Testis (tissue), 3 donors: ENCODE results near the gene CENPM. TPM values are rescaled to one million over a fixed set of nuclear protein-coding genes. Genes with fewer than 3 reads are reported as not detected.

ENCODE experiments used
- DNase-seq: peaks from one replicate; pipeline ENCODE4 v3.0.0-alpha.2; 2019
- H3K27ac ChIP-seq, 2 donors: fragments of 200-600 bp; sonication (generic); one replicate each; pipeline ENCODE4 v1.5.1; 2019
- H3K27me3 ChIP-seq: fragments of 200-600 bp; sonication (generic); one replicate; pipeline ENCODE4 v1.5.1; 2019
- H3K36me3 ChIP-seq: fragments of 200-600 bp; sonication (generic); one replicate; pipeline ENCODE4 v1.5.1; 2017; ENCODE audit warnings: low read depth; ENCODE audit errors: missing control alignments
- H3K4me1 ChIP-seq: fragments of 200-600 bp; sonication (generic); one replicate; pipeline ENCODE4 v1.5.1; 2019
- H3K4me3 ChIP-seq, 2 donors: fragments of 200-600 bp; sonication (generic); one replicate each; pipeline ENCODE4 v1.5.1; 2017 to 2019
- H3K9me3 ChIP-seq: fragments of 200-600 bp; sonication (generic); one replicate; pipeline ENCODE4 v1.5.1; 2017
- POLR2A ChIP-seq: fragments of 450-650 bp; IDR thresholded peaks from one replicate; pipeline ENCODE4 v1.6.1; 2017; ENCODE audit warnings: antibody characterized with exemption, mild to moderate bottlenecking, moderate library complexity
- WGBS, 2 donors: methylation state at CpG; one replicate each; pipeline ENCODE4 v1.1.5; 2018; 5-methylcytosine and 5-hydroxymethylcytosine counted together
- intact Hi-C: fragments of 100-400 bp; cut with DNase I; formaldehyde crosslinking; loops from one replicate; pipeline ENCODE4 v1.15.1; 2023; ENCODE audit warnings: low total_unique reads
- polyA plus RNA-seq: library from polyadenylated mRNA; stranded (reverse); fragments of 350-450 nt; fragmentation: Illumina TruSeq; extraction: RNeasy Lipid Tissue Mini Kit (QIAGEN cat#74804); gene quantifications from one replicate; pipeline ENCODE4 v1.2.3, GENCODE V29; 2014; ENCODE audit warnings: low read depth, low replicate concordance; ENCODE audit not compliant: insufficient read depth
- total RNA-seq, 2 donors: library from RNA; depleted of rRNA; stranded (reverse); fragments of >200 nt; gene quantifications; one replicate each; pipeline ENCODE4 v1.2.3, GENCODE V29; 2016
- TF ChIP-seq, protein P1 (sequence below), 3 experiments: fragments of 450-650 bp in 2 of 3; fragments of 200-600 bp in 1 of 3; sonication (generic) in 1 of 3; IDR thresholded peaks; one replicate each; pipeline ENCODE4 v1.5.1; 2016 to 2019; ENCODE audit warnings: antibody characterized with exemption in 3 of 3, mild to moderate bottlenecking in 2 of 3, moderate library complexity in 1 of 3

Gene CENPM
- total and polyA plus RNA-seq, 3 donors from 2014 or later, result 15.5 to 28.2 (median 15.7) TPM

DNA sequence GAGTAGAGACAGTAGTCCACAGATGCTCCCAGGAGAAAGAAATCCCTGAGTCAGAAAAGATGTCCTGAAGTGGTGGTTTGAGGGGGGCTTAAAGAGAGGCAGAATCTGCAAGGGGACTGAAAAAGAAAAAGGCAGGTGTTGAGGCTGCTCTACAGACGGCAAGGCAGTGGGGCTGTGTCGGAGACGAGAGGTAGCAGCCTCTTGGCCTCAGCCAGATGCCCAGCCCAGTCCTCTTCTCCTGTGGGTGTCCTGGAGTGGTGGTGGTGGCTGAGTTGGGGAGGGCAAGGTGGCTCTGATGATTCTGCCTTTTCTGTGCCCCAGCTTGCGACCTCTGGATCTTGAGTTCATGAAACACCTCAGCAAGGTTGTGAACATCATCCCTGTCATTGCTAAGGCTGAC, 42.3 kb upstream of the CENPM start:
- DNase-seq, result no peak
- WGBS, 2 donors, result 75 to 84% methylated on average over 4 of the region's 4 CpGs
- Histone ChIP-seq H3K36me3 (no peaks in the 10 kb centered on the region), H3K27ac (no peak overlapping the region), H3K27me3 (no peaks in the 10 kb centered on the region), H3K4me1 (no peaks in the 10 kb centered on the region), H3K9me3 (no peaks in the 10 kb centered on the region), H3K4me3 (no peak overlapping the region)
- intact Hi-C loops, result no loop called here
- TF ChIP-seq, protein P1, sequence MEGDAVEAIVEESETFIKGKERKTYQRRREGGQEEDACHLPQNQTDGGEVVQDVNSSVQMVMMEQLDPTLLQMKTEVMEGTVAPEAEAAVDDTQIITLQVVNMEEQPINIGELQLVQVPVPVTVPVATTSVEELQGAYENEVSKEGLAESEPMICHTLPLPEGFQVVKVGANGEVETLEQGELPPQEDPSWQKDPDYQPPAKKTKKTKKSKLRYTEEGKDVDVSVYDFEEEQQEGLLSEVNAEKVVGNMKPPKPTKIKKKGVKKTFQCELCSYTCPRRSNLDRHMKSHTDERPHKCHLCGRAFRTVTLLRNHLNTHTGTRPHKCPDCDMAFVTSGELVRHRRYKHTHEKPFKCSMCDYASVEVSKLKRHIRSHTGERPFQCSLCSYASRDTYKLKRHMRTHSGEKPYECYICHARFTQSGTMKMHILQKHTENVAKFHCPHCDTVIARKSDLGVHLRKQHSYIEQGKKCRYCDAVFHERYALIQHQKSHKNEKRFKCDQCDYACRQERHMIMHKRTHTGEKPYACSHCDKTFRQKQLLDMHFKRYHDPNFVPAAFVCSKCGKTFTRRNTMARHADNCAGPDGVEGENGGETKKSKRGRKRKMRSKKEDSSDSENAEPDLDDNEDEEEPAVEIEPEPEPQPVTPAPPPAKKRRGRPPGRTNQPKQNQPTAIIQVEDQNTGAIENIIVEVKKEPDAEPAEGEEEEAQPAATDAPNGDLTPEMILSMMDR (IDR thresholded peaks at IDR 0.05), result no peak
- no peak for TF ChIP-seq POLR2A

DNA sequence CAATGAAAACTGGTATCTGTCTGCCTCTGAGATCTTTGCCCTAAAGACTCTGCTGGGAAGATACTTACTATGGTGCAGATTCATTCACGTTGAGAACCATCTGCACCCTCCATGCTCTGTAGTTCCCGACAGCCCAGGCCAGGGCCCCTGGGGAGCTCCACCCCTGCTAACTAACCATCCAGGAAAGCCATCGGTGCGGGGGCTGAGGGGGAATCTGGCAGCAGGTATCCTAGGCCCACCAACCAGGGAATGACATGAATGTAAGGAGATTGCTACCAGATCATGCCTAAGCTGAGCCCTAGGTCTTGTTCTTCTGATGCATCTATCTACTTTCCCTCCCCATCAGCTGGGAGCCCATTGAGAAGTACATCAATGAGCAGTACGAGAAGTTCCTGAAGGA, 40.3 kb upstream of the CENPM start:
- TF ChIP-seq, protein P1 (IDR thresholded peaks at IDR 0.05), result no peak
- TF ChIP-seq POLR2A, result no peak
- no peak overlapping the region for H3K27ac ChIP-seq
- no peaks in the 10 kb centered on the region for H3K36me3 ChIP-seq
- intact Hi-C loops, result no loop called here
- no peaks in the 10 kb centered on the region for H3K9me3 ChIP-seq
- no peaks in the 10 kb centered on the region for H3K27me3 ChIP-seq
- H3K4me1 ChIP-seq, result no peaks in the 10 kb centered on the region
- WGBS, 2 donors, result 93 to 96% methylated on average over 5 of the region's 5 CpGs
- DNase-seq, result no peak
- no peak overlapping the region for H3K4me3 ChIP-seq

DNA sequence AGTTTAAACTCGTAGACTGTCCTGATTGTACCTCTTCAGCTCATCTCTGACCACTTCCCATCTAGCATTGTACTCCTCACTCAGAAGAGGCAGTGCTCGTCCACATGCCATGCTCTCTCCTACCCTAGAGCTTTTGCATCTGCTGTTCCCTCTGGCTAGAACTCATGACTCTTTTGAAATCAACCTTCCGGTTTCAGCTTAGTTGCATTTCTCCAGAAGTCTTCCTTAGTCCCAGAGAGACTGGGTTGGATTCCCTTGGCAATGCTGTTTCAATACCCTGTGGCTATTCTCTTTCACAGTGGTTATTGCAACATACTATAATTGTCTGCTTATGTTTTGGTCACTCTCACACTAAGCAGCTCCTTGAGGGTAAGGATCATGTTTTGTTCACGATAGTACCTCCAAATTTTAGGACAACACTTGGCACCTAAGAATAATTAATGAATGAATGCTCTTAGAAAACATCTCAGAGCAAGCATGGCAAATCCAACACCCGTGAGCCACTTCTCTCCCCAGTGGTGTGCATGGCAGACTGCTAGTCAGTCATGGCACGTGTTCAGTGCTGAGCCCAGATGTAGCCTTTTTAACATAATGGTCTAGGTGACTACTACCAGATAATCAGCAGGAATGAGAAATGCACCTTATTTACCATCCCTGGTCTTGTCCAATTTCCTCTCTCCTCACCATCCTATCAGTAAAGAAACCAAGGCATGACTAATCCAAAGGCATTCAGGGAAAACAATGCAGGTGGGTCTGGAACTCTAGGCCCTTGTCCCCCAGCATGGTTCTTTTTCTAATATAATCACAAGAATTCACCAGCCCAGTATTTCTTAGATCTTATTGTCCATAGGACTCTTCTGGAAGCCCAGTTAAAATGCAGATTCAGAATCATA, 36.8 kb upstream of the CENPM start:
- TF ChIP-seq, protein P1 (IDR thresholded peaks at IDR 0.05), result no peak
- no peak for TF ChIP-seq POLR2A
- no peaks in the 10 kb centered on the region for H3K4me1 ChIP-seq
- H3K27ac ChIP-seq, result no peak overlapping the region
- intact Hi-C loops, result no loop called here
- H3K9me3 ChIP-seq, result no peaks in the 10 kb centered on the region
- WGBS, 2 donors, result 81 to 92% methylated on average over 6 of the region's 6 CpGs
- no peaks in the 10 kb centered on the region for H3K36me3 ChIP-seq
- no peaks in the 10 kb centered on the region for H3K27me3 ChIP-seq
- no peak overlapping the region for H3K4me3 ChIP-seq
- DNase-seq, result no peak

DNA sequence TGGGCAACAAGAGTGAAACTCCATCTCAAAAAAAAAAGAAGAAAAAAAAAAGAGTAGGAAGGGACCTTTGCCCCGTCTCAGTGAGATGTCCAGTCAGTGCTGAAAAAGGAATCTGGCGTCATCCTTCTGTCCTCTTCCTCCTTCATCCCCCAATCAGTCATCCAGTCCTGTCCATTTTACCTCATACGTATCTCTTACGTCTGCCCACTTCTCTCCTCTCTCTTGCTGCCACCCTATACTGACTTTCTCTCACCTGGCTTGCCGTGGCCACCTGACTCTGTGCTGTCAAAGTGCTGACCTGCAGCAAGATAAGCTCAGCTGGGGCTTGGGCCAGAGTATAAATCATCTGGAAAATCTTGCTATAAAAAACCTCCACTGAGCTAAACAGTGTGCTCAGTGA, 35.9 kb upstream of the CENPM start:
- Histone ChIP-seq H3K4me3 (no peak overlapping the region), H3K27ac (no peak overlapping the region), H3K36me3 (no peaks in the 10 kb centered on the region), H3K27me3 (no peaks in the 10 kb centered on the region), H3K4me1 (no peaks in the 10 kb centered on the region), H3K9me3 (no peaks in the 10 kb centered on the region)
- no peak for TF ChIP-seq POLR2A
- 66 to 72% methylated on average over 5 of the region's 5 CpGs for WGBS, 2 donors
- intact Hi-C loops, result no loop called here
- DNase-seq, result no peak

DNA sequence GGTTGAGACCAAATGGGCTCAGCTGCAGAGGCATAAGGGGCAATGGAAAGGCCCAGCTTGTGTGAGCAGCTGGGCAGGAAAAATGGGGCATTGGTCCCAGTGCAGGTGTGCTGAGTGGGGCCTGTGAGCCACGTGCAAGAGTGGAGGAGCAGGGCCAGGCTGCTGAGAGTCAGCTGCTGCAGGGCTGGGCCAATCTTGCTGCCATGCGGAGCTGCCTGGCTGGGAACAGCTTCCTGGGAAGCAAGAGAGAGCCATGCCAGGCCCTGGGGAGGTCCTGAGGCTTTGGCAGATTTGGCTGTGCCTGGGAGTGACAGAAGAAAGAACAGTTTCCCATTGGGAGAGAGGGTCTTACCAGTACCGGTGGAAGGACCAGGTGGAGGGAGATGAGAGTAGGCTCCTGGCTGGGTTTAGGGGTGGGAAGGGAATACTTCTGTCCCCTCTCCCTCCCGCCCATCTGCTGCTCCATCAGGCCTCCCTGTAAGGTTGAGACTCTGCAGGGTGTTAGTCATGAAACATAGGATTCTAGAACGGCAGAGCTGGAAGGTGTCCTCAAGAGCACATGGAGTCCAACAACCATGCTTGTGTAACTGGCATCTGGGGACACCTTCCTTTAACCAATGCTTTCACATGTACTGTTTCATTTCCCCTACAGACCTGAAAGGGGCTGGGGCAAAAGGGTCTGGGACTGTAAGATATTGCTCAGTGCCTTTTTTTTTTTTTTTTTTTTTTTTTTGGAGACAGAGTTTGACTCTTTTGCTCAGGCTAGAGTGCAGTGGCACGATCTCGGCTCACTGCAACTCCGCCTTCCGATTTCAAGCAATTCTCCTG, 32.7 kb upstream of the CENPM start:
- Histone ChIP-seq H3K4me3 (no peak overlapping the region), H3K4me1 (no peaks in the 10 kb centered on the region), H3K27me3 (no peaks in the 10 kb centered on the region), H3K9me3 (no peaks in the 10 kb centered on the region), H3K36me3 (no peaks in the 10 kb centered on the region), H3K27ac (no peak overlapping the region)
- 81 to 83% methylated on average over 6 to 9 of the region's 9 CpGs for WGBS, 2 donors
- intact Hi-C loops, result no loop called here
- DNase-seq, result no peak
- no peak for TF ChIP-seq POLR2A
- TF ChIP-seq, protein P1 (IDR thresholded peaks at IDR 0.05), result no peak
